T-helper 1 cell treated with Interleukin-12 subunit alpha and Interleukin-12 subunit beta and Interleukin-4 antibody, amounts not matched to agents 30 μg/mL and 1 μg/mL, for 36 hours (primary cell): ENCODE data around the gene NFIX.
"Not testable (repeated sequence)": the region's sequence is repeated elsewhere in the genome, so short reads cannot be mapped to it uniquely, and the experiment has no call there.

Experiments used
- H3K27ac Mint-ChIP-seq: one replicate; pipeline ENCODE4 v1.8.0; 2021; ENCODE audit warnings: mild to moderate bottlenecking, mixed read lengths
- H3K27me3 Mint-ChIP-seq: one replicate; pipeline ENCODE4 v1.8.0; 2021; ENCODE audit warnings: low read depth, mixed read lengths
- H3K36me3 Mint-ChIP-seq: one replicate; pipeline ENCODE4 v1.8.0; 2021; ENCODE audit warnings: low read depth, mixed read lengths
- H3K4me1 Mint-ChIP-seq: one replicate; pipeline ENCODE4 v1.8.0; 2021; ENCODE audit warnings: low read depth, mixed read lengths
- H3K4me3 Mint-ChIP-seq: one replicate; pipeline ENCODE4 v1.8.0; 2021; ENCODE audit warnings: mild to moderate bottlenecking, moderate library complexity, mixed read lengths
- H3K9me3 Mint-ChIP-seq: one replicate; pipeline ENCODE4 v1.8.0; 2021; ENCODE audit warnings: mixed read lengths

The NFIX gene

DNA sequence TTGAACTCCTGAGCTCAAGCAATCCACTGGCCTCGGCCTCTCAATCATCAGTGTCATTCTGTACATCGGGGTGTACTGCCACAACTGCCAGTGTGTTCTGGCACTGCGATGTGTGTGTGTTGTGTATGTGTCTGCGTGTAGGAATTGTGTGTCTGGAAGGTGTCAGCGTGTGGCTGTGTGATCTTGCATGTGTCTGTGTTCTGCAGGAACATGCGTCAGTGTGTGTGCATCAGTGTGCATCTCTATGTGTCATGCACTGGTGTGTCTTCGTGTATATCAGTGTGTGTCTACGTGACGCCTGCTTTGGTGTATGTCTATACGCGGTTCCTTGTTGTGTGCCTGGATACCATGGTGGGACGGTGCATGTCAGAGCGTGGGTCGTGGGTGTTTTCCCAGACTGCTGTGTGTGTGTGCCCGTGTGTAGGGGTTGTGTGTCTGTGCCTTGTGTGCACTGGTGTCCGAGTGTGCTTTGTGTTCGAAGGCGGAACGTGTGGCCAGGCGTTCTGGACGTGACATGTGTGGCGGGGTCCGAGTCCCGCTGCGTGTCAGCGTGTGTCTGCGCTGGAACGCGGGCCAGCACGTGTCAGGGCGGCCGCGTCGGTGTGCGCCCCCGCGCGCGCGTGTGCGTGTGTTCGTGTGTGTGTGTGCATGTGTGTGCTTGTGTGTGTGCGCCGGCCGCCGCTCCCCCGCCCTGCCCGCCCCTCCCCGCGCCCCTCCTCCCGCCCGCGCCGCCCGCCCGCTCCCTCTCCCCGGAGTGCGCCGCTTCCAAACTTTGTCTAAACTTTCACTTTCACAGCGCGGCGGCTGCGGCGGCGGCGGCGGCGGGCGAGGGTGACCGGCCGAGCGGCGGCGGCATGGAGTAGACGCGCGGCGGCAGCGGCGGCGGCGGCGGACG is at the start of gene NFIX:
NFIX (plus strand) TSS at position 775 of the 895 bp plus-strand sequence. CDS start 363 bp downstream, outside the sequence.
- Mint-ChIP-seq H3K4me1 (peaks cover 5% of the 10 kb centered on the region), H3K4me3 (peak within 1 kb of the TSS; percentile 83), H3K27me3 (peaks cover 54% of the 10 kb centered on the region), H3K9me3 (no peaks in the 10 kb centered on the region), H3K27ac (peak within 1 kb of the TSS; percentile 62), H3K36me3 (no peaks in the 10 kb centered on the region)

DNA sequence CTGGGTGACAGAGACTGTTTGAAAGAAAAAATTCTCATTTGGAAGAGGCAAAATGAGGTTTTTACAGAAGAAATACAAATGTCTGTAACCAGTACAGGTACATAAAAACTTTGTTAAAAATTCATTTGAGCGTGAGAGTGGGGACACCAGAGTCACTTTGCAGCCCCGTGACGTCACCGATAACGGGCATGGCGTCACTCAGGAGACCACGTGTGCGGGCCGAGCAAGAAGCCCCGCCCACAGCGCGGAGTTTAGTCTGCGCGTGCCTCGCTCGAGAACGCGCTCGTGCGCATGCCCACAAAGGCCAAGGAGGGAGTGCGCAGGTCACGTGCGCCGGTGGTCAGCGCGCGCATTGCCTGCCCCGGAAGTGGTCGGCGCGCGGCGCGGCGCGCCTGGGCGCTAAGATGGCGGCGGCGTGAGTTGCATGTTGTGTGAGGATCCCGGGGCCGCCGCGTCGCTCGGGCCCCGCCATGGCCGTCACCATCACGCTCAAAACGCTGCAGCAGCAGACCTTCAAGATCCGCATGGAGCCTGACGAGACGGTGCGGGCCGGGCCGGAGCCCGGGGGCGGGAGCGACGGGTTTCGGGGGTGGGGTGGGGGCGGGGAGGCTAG is 49.7 kb upstream of the NFIX start, which contains the start of gene RAD23A:
RAD23A (plus strand) TSS at position 384 of the 613 bp plus-strand sequence; CDS start at position 471, 87 bp downstream.
- no peaks in the 10 kb centered on the region for H3K27me3 Mint-ChIP-seq
- H3K4me1 Mint-ChIP-seq: peaks cover 37% of the 10 kb centered on the region
- peak within 1 kb of the TSS; percentile 89 for H3K4me3 Mint-ChIP-seq
- peak within 1 kb of the TSS; percentile 93 for H3K27ac Mint-ChIP-seq
- no peaks in the 10 kb centered on the region for H3K9me3 Mint-ChIP-seq
- H3K36me3 Mint-ChIP-seq: peaks cover 68% of the 10 kb centered on the region

DNA sequence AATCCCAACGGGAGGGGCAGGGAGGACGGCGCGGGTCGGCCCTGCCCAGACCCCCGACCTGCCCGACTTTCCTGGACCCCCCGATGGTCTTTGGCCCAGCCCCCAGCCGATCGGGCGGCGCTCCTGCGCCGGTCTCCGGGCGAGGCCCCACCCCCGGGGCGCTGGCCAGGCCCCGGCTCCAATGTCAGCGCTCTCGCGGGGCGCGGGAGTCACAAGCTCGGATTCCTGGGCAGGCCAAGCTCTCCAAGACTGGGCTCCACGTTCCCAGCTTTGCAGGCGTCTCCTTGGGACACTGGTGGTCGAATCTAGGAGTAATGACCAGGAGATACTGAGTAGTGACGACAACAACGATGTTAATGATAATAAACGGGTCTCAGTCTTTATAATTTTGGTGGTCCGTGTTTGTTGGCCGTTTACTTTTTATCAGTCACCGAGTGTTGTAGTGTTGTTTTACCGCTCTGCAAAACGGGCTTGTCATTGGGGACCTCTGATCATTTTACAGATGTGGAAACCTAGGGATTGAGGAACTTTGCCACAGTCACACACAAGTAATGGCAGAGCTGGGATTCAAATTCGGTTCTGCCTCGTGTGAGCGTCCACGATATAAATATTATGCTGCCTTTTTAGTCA is 49.1 kb upstream of the NFIX start:
- peak overlapping the region; percentile 84 for H3K4me3 Mint-ChIP-seq
- H3K36me3 Mint-ChIP-seq: peaks cover 67% of the 10 kb centered on the region
- no peaks in the 10 kb centered on the region for H3K27me3 Mint-ChIP-seq
- H3K9me3 Mint-ChIP-seq: no peaks in the 10 kb centered on the region
- H3K27ac Mint-ChIP-seq: peak overlapping the region; percentile 75
- H3K4me1 Mint-ChIP-seq: peaks cover 33% of the 10 kb centered on the region

- no peaks in the 10 kb centered on the region for H3K9me3 Mint-ChIP-seq
- no peaks in the 10 kb centered on the region for H3K27me3 Mint-ChIP-seq
- H3K36me3 Mint-ChIP-seq: peaks cover 66% of the 10 kb centered on the region
- peak overlapping the region; percentile 75 for H3K27ac Mint-ChIP-seq
- H3K4me3 Mint-ChIP-seq: peak overlapping the region; percentile 84
- peaks cover 33% of the 10 kb centered on the region for H3K4me1 Mint-ChIP-seq
Measured at GRCh38 chr19:12946731-12947496, 48.4 kb upstream of the NFIX start.

- no peaks in the 10 kb centered on the region for H3K9me3 Mint-ChIP-seq
- H3K36me3 Mint-ChIP-seq: peaks cover 64% of the 10 kb centered on the region
- H3K4me3 Mint-ChIP-seq: no peak overlapping the region
- no peak overlapping the region for H3K27ac Mint-ChIP-seq
- no peaks in the 10 kb centered on the region for H3K27me3 Mint-ChIP-seq
- H3K4me1 Mint-ChIP-seq: peaks cover 31% of the 10 kb centered on the region
Measured at GRCh38 chr19:12947702-12948611, 47.3 kb upstream of the NFIX start.

DNA sequence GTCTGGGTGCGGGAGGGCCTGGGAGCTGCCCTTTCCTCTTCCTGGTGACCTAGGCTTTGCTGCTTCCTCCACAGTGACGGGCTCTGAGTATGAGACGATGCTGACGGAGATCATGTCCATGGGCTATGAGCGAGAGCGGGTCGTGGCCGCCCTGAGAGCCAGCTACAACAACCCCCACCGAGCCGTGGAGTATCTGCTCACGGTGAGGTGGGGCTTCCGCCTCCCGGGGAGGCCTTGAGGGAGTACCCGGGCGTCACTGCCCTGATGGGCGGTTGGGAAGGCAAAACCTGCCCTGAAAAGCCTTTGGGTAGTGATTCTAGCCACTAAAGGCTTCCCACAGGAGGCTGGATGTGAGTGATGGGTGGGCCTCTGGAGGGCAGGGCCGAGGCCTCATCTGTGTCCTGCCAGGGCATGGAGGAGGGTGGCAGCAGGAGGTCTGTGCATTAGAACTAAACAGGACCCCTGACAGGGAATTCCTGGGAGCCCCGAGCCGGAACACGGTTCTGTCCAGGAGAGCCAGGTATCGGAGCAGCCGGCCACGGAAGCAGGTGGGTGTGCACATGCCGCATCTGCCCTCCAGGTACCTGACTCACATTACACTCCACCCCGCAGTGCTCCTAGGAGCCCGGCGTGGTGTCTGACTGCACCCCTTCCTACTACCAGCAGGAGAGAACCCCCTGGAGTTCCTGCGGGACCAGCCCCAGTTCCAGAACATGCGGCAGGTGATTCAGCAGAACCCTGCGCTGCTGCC is 46.5 kb upstream of the NFIX start:
- no peaks in the 10 kb centered on the region for H3K27me3 Mint-ChIP-seq
- H3K4me3 Mint-ChIP-seq: no peak overlapping the region
- H3K9me3 Mint-ChIP-seq: no peaks in the 10 kb centered on the region
- no peak overlapping the region for H3K27ac Mint-ChIP-seq
- peaks cover 62% of the 10 kb centered on the region for H3K36me3 Mint-ChIP-seq
- peaks cover 25% of the 10 kb centered on the region for H3K4me1 Mint-ChIP-seq

DNA sequence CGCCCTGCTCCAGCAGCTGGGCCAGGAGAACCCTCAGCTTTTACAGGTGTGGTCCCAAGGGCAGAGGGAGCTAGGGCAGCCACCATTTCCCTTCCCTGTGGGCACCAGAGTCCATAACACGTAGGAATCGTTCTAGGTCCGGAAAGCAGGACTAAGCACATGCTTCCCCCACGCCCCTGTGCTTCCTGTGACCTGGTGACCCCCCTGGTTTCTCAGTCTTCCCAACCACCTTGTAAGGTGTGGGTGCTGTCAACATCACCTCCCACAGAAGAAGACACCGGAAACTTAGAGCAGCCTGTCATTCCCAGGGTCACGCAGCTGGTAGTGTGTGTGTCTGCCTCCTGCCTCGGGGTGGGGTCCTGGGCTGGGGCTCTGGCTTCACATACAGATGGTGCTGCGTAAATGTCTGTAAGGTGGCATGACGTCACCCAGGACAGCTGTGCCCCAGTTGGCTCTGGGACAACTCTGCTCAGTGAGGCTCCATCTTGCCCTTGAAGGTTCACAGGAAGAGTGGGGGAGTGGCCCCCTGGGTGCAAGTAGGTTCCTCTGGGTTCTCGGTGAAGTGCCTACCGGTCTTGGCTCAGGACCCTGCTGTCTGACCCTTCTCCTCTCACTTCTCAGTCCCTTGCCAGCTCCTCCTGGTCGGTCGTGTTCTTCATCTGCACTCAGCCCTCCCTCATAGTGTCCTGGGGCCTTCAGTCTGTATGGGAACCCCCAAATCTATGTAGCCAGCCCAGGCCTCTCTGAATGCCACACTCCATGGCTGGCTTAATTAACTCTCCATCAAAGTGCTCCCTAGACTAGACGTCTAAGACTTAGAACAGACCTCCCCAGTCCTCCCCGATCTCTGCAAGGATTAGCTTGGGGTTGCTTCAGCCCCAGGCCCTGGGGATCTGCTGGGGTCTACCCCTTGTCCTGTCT is 45.7 kb upstream of the NFIX start:
- peaks cover 26% of the 10 kb centered on the region for H3K4me1 Mint-ChIP-seq
- H3K27ac Mint-ChIP-seq: peak overlapping the region; percentile 41
- H3K36me3 Mint-ChIP-seq: peaks cover 59% of the 10 kb centered on the region

DNA sequence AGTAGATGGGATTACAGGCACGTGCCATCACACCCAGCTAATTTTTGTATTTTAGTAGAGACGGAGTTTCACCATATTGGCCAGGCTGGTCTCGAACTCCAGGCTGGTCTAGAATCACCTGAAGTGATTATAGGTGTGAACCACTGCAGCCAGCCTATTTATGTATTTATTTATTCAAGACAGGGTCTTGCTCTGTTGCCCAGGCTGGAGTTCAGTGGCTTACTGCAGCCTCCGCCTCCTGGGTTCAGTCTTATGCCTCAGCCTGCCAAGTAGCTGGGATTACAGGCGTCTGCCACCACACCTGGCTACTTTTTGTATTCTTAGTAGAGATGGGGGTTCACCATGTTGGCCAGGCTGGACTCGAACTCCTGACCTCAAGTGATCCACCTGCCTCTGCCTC is 43.2 kb upstream of the NFIX start:
- peaks cover 27% of the 10 kb centered on the region for H3K4me1 Mint-ChIP-seq
- peaks cover 48% of the 10 kb centered on the region for H3K36me3 Mint-ChIP-seq
- H3K27ac Mint-ChIP-seq: peak overlapping the region; percentile 45
- not testable (repeated sequence) for H3K27me3 Mint-ChIP-seq, H3K4me3 Mint-ChIP-seq, H3K9me3 Mint-ChIP-seq

More for the DNA sequence above, 45.7 kb upstream of the NFIX start:
- no peaks in the 10 kb centered on the region for H3K27me3 Mint-ChIP-seq
- H3K9me3 Mint-ChIP-seq: no peaks in the 10 kb centered on the region
- no peak overlapping the region for H3K4me3 Mint-ChIP-seq

DNA sequence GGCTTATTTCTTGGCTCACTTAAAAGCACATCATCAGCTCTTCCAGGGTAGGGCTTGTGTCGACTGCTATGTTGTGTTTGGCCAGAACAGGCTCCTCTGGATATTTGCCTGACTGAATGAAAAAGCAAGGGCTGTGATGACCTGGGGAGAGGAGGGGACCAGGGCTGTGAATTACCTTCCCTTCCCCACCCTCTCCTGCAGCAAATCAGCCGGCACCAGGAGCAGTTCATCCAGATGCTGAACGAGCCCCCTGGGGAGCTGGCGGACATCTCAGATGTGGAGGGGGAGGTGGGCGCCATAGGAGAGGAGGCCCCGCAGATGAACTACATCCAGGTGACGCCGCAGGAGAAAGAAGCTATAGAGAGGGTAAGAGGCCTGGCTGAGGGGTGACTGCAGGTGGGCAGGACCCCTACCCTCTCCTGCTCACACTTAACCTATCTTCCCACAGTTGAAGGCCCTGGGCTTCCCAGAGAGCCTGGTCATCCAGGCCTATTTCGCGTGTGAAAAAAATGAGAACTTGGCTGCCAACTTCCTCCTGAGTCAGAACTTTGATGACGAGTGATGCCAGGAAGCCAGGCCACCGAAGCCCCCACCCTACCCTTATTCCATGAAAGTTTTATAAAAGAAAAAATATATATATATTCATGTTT is 42.7 kb upstream of the NFIX start:
- peaks cover 46% of the 10 kb centered on the region for H3K36me3 Mint-ChIP-seq
- H3K27me3 Mint-ChIP-seq: no peaks in the 10 kb centered on the region
- H3K4me3 Mint-ChIP-seq: no peak overlapping the region
- peaks cover 26% of the 10 kb centered on the region for H3K4me1 Mint-ChIP-seq
- no peak overlapping the region for H3K27ac Mint-ChIP-seq
- H3K9me3 Mint-ChIP-seq: no peaks in the 10 kb centered on the region

DNA sequence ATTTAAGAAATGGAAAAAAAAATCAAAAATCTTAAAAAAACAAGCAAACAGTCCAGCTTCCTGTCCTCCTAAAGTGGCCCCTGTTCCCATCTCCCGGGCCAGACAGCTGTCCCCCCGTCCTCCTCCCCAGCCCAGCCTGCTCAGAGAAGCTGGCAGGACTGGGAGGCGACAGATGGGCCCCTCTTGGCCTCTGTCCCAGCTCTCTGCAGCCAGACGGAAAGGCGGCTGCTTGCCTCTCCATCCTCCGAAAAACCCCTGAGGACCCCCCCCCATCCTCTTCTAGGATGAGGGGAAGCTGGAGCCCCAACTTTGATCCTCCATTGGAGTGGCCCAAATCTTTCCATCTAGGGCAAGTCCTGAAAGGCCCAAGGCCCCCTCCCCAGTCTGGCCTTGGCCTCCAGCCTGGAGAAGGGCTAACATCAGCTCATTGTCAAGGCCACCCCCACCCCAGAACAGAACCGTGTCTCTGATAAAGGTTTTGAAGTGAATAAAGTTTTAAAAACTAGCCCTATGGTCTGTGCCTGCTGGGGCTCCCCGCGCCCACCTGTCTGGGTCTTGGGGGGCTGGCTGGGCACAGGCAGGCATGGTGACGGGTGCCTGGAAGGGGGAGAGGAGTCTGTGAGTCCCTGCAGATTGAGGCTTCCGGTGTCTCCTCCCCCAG is 42.0 kb upstream of the NFIX start:
- H3K27ac Mint-ChIP-seq: no peak overlapping the region
- peaks cover 23% of the 10 kb centered on the region for H3K4me1 Mint-ChIP-seq
- H3K9me3 Mint-ChIP-seq: no peaks in the 10 kb centered on the region
- H3K27me3 Mint-ChIP-seq: no peaks in the 10 kb centered on the region
- no peak overlapping the region for H3K4me3 Mint-ChIP-seq
- H3K36me3 Mint-ChIP-seq: peaks cover 41% of the 10 kb centered on the region

- Mint-ChIP-seq H3K36me3 (peaks cover 38% of the 10 kb centered on the region), H3K27ac (peak overlapping the region; percentile 46), H3K4me3 (no peak overlapping the region), H3K9me3 (no peaks in the 10 kb centered on the region), H3K27me3 (no peaks in the 10 kb centered on the region), H3K4me1 (peaks cover 23% of the 10 kb centered on the region)
Measured at GRCh38 chr19:12953799-12954611, 41.3 kb upstream of the NFIX start.
